Dermis blood vessel endothelial cell (primary cell): ENCODE data around the gene NOX5. TPM values are rescaled to one million over a fixed set of nuclear protein-coding genes. Genes with fewer than 3 reads are reported as not detected.
A peak's percentile ranks its signal among the peaks of the same experiment; 100 is the strongest.
"Not testable (repeated sequence)": the region's sequence is repeated elsewhere in the genome, so short reads cannot be mapped to it uniquely, and the experiment has no call there.

Experiments used
- DNase-seq: peaks from one replicate; pipeline ENCODE4 v3.0.0; 2010
- total RNA-seq: library from RNA; depleted of rRNA; stranded (reverse); fragments of >200 nt; gene quantifications from 2 replicates; pipeline ENCODE4 v1.2.3, GENCODE V29; 2014

Gene NOX5
- under 0.01 TPM in 1 of 2 replicates, not detected in the other for total RNA-seq

GRCh38 chr15:69014454-69014853 lies at the start of gene NOX5:
Gene NOX5, plus strand, starts transcription at chr15:69014695. Its CDS starts 41 bp downstream, at chr15:69014736.
- no peak for DNase-seq

GRCh38 chr15:68966996-68967395 lies 47.5 kb upstream of the NOX5 start:
- DNase-seq: peak; percentile 64

GRCh38 chr15:68967948-68968347 lies 46.5 kb upstream of the NOX5 start:
- no peak for DNase-seq

- no peak for DNase-seq
These were observed 45.2 kb upstream of the NOX5 start for GRCh38 chr15:68969298-68969697.

- no peak for DNase-seq
These were observed 42.1 kb upstream of the NOX5 start for GRCh38 chr15:68972201-68973065.

GRCh38 chr15:68975651-68976160 lies 38.8 kb upstream of the NOX5 start:
- not testable (repeated sequence) for DNase-seq

GRCh38 chr15:68977426-68977825 lies 37.1 kb upstream of the NOX5 start:
- not testable (repeated sequence) for DNase-seq

- no peak for DNase-seq
These were observed 35.5 kb upstream of the NOX5 start for GRCh38 chr15:68979006-68979405.

GRCh38 chr15:68979816-68980215 lies 34.7 kb upstream of the NOX5 start:
- DNase-seq: no peak

GRCh38 chr15:68980786-68981185 lies 33.7 kb upstream of the NOX5 start:
- no peak for DNase-seq

GRCh38 chr15:68981941-68982340 lies 32.6 kb upstream of the NOX5 start:
- DNase-seq: no peak

- DNase-seq: no peak
These were observed 31.4 kb upstream of the NOX5 start for GRCh38 chr15:68982976-68983563.

- no peak for DNase-seq
These were observed 30.5 kb upstream of the NOX5 start for GRCh38 chr15:68983961-68984481.

- DNase-seq: no peak
These were observed 29.9 kb upstream of the NOX5 start for GRCh38 chr15:68984586-68984985.

- no peak for DNase-seq
These were observed 29.1 kb upstream of the NOX5 start for GRCh38 chr15:68985361-68985891.

GRCh38 chr15:68986322-68986721 lies 28.2 kb upstream of the NOX5 start:
- DNase-seq: no peak

GRCh38 chr15:68987120-68987519 lies 27.4 kb upstream of the NOX5 start:
- no peak for DNase-seq

- no peak for DNase-seq
These were observed 26.8 kb upstream of the NOX5 start for GRCh38 chr15:68987676-68988075.

- DNase-seq: no peak
These were observed 24.8 kb upstream of the NOX5 start for GRCh38 chr15:68989541-68990230.

GRCh38 chr15:68990231-68990991 lies 24.1 kb upstream of the NOX5 start:
- no peak for DNase-seq

- no peak for DNase-seq
These were observed 23.4 kb upstream of the NOX5 start for GRCh38 chr15:68990992-68991500.

GRCh38 chr15:68991723-68992122 lies 22.8 kb upstream of the NOX5 start:
- no peak for DNase-seq
